GM18873 (cell line): Measurements from ENCODE around the gene NOBOX.
A peak's percentile ranks its signal among the peaks of the same experiment; 100 is the strongest.
"Not testable (repeated sequence)": the region's sequence is repeated elsewhere in the genome, so short reads cannot be mapped to it uniquely, and the experiment has no call there.

Experiments used
- ATAC-seq: cut with Tn5 transposase; IDR thresholded peaks from one replicate; pipeline ENCODE4 v1.9.1; 2021; ENCODE audit warnings: mild to moderate bottlenecking, moderate library complexity, moderate number of reproducible peaks; ENCODE audit not compliant: unreplicated experiment, low FRiP score

The NOBOX gene

GRCh38 chr7:144397086-144397485 is 6.4 kb downstream of the NOBOX start:
- no peak for ATAC-seq

GRCh38 chr7:144391823-144392255 is 11.7 kb downstream of the NOBOX start:
- peak; percentile 64 for ATAC-seq

- ATAC-seq, result no peak
Observed at GRCh38 chr7:144391014-144391413, 12.5 kb downstream of the NOBOX start.

- ATAC-seq, result no peak
Observed at GRCh38 chr7:144390481-144390880, 13.0 kb downstream of the NOBOX start.

GRCh38 chr7:144388950-144389349 is 14.5 kb downstream of the NOBOX start:
- ATAC-seq, result no peak

- ATAC-seq, result no peak
Observed at GRCh38 chr7:144386741-144387140, 16.8 kb downstream of the NOBOX start.

- ATAC-seq, result no peak
Observed at GRCh38 chr7:144384555-144385245, 18.8 kb downstream of the NOBOX start.

- peak; percentile 83 for ATAC-seq
Observed at GRCh38 chr7:144384071-144384470, 19.4 kb downstream of the NOBOX start.

- no peak for ATAC-seq
Observed at GRCh38 chr7:144379776-144380384, 23.6 kb downstream of the NOBOX start.

GRCh38 chr7:144378651-144379050 is 24.8 kb downstream of the NOBOX start:
- ATAC-seq, result no peak

- ATAC-seq, result not testable (repeated sequence)
Observed at GRCh38 chr7:144369221-144369620, 34.3 kb downstream of the NOBOX start.

- not testable (repeated sequence) for ATAC-seq
Observed at GRCh38 chr7:144367250-144367649, 36.2 kb downstream of the NOBOX start.

GRCh38 chr7:144365523-144365922 is 38.0 kb downstream of the NOBOX start:
- not testable (repeated sequence) for ATAC-seq

GRCh38 chr7:144362061-144362460 is 41.4 kb downstream of the NOBOX start:
- not testable (repeated sequence) for ATAC-seq

- not testable (repeated sequence) for ATAC-seq
Observed at GRCh38 chr7:144356860-144357259, 46.6 kb downstream of the NOBOX start.

- not testable (repeated sequence) for ATAC-seq
Observed at GRCh38 chr7:144356185-144356584, 47.3 kb downstream of the NOBOX start.

- ATAC-seq, result peak; percentile 52
Observed at GRCh38 chr7:144355176-144355822, 48.2 kb downstream of the NOBOX start, which contains the start of gene ARHGEF5. ARHGEF5 (plus strand) TSS chr7:144355402; CDS start chr7:144362670, 7,268 bp downstream.

- ATAC-seq, result not testable (repeated sequence)
Observed at GRCh38 chr7:144351667-144352066, 51.8 kb downstream of the NOBOX start.

GRCh38 chr7:144348625-144349024 is 54.9 kb downstream of the NOBOX start:
- ATAC-seq, result not testable (repeated sequence)
